ENCODE data around the gene NHEJ1. TPM values are rescaled to one million over a fixed set of nuclear protein-coding genes. Genes with fewer than 3 reads are reported as not detected.

The NHEJ1 gene
- total and polyA plus RNA-seq, 2 of the 13 experiments (the other 11 are each of a cell fraction or from before 2014, with no cell fraction given): 30.0 to 30.7 TPM

DNA sequence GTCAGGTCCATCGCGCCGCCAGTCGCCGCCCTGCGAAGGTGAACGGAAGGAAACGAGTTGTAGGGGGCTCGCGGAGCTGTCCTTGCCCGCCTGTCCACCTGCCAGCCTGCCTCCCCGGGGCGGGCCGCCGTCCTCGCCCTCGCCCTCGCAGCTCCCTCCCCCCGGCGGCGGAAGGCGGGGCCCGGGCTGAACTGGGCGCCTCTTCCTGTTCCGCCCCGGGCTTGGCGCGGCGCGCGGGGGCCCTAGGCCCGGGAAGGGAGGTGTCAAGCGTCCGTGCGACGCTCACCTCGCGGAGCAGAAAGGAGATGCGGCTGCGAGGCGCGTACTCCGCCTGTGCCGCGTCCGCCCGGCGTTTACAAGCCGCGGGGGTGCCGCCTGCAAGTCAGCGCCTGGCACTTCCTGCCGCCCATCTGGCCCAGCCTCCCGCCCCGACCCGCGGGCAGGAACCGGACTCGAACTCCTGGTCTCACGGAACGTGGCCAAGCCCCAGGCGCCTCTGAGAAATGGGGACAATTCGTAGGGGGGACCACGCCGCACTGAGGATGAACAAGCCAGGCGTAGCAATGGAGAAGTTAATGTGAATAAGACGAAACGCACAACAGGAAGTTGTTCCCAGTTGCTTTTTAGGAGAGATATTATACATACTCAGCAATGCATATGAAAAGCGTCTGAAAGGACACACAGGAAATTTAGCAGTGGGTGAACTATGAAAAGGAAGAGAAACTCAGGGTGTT lies 16.4 kb upstream of the NHEJ1 start, which contains the start of gene CNPPD1 (continued):
- peak; percentile 96 for TF ChIP-seq ELF4 (CRISPR knock-in tag; IDR thresholded peaks at IDR 0.05; ENCODE audit: borderline replicate concordance)
- TF ChIP-seq SIN3A (IDR thresholded peaks at IDR 0.05; ENCODE audit: borderline replicate concordance, low read depth, low read length): no peak; the same call in none of the 2 replicates
- TF ChIP-seq HDAC6 (IDR thresholded peaks at IDR 0.05; ENCODE audit: low read depth, low read length): no peak
- TF ChIP-seq BCL6 (CRISPR knock-in tag; IDR thresholded peaks at IDR 0.05): peak; percentile 64
- peak; percentile 98 for TF ChIP-seq ZNF547 (CRISPR knock-in tag; IDR thresholded peaks at IDR 0.05)
- no peak; the same call in 1 of the 2 replicates for TF ChIP-seq GTF3A (CRISPR knock-in tag; conservative IDR thresholded peaks at IDR 0.05)
- 0 out of 2 replicates have a peak, but pooled peaks have one; percentile 57 for TF ChIP-seq RFXANK (CRISPR knock-in tag; IDR thresholded peaks at IDR 0.05)
- peak; percentile 91; the same call in 1 of the 2 replicates for TF ChIP-seq MXD4 (CRISPR knock-in tag; IDR thresholded peaks at IDR 0.05)
- TF ChIP-seq, protein P1, sequence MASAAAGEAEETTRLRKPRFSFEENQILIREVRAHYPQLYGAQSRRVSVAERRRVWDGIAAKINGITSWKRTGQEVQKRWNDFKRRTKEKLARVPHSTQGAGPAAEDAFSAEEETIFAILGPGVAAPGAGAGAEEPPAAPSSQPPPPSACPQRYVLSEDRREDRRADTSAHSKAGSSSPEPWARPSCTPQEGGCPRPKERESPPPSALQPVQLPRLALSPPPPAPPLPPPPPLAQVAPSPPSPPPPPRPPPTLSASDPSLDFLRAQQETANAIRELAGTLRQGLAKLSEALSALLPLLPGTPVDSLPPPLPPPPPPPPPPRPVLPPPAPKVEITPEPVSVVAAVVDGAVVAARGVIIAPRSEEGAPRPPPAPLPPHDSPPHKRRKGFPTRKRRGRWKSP (CRISPR knock-in tag; IDR thresholded peaks at IDR 0.05): peak; percentile 91
- TF ChIP-seq ZSCAN21 (CRISPR knock-in tag; IDR thresholded peaks at IDR 0.05; ENCODE audit: borderline replicate concordance): peak; percentile 98
- peak; percentile 95 for TF ChIP-seq ZNF629 (CRISPR knock-in tag; conservative IDR thresholded peaks at IDR 0.05)
- TF ChIP-seq, protein P2, sequence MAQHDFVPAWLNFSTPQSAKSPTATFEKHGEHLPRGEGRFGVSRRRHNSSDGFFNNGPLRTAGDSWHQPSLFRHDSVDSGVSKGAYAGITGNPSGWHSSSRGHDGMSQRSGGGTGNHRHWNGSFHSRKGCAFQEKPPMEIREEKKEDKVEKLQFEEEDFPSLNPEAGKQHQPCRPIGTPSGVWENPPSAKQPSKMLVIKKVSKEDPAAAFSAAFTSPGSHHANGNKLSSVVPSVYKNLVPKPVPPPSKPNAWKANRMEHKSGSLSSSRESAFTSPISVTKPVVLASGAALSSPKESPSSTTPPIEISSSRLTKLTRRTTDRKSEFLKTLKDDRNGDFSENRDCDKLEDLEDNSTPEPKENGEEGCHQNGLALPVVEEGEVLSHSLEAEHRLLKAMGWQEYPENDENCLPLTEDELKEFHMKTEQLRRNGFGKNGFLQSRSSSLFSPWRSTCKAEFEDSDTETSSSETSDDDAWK (CRISPR knock-in tag; IDR thresholded peaks at IDR 0.05): no peak
- TF ChIP-seq KLF13 (CRISPR knock-in tag; IDR thresholded peaks at IDR 0.05): no peak
- TF ChIP-seq KDM5A (IDR thresholded peaks at IDR 0.05; ENCODE audit: borderline replicate concordance, low read length): no peak
- TF ChIP-seq EZH2 (conservative IDR thresholded peaks at IDR 0.05; ENCODE audit: low read depth, low read length): no peak
- TF ChIP-seq NFIB (CRISPR knock-in tag; IDR thresholded peaks at IDR 0.05; ENCODE audit: borderline replicate concordance): no peak
- peak; percentile 27 for TF ChIP-seq CEBPG (CRISPR knock-in tag; IDR thresholded peaks at IDR 0.05)
- TF ChIP-seq, protein P3, sequence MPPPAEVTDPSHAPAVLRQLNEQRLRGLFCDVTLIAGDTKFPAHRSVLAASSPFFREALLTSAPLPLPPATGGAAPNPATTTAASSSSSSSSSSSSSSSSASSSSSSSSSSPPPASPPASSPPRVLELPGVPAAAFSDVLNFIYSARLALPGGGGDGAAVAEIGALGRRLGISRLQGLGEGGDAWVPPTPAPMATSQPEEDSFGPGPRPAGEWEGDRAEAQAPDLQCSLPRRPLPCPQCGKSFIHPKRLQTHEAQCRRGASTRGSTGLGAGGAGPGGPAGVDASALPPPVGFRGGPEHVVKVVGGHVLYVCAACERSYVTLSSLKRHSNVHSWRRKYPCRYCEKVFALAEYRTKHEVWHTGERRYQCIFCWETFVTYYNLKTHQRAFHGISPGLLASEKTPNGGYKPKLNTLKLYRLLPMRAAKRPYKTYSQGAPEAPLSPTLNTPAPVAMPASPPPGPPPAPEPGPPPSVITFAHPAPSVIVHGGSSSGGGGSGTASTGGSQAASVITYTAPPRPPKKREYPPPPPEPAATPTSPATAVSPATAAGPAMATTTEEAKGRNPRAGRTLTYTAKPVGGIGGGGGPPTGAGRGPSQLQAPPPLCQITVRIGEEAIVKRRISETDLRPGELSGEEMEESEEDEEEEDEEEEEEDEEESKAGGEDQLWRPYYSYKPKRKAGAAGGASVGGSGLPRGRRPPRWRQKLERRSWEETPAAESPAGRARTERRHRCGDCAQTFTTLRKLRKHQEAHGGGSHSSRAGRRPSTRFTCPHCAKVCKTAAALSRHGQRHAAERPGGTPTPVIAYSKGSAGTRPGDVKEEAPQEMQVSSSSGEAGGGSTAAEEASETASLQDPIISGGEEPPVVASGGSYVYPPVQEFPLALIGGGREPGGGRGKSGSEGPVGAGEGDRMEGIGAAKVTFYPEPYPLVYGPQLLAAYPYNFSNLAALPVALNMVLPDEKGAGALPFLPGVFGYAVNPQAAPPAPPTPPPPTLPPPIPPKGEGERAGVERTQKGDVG (CRISPR knock-in tag; IDR thresholded peaks at IDR 0.05; ENCODE audit: borderline replicate concordance): no peak
- TF ChIP-seq TARDBP (CRISPR knock-in tag; IDR thresholded peaks at IDR 0.05): peak; percentile 93
- peak; percentile 94 for TF ChIP-seq ZNF564 (CRISPR knock-in tag; IDR thresholded peaks at IDR 0.05)
- no peak for TF ChIP-seq NBN (conservative IDR thresholded peaks at IDR 0.05)
- TF ChIP-seq DNMT1 (CRISPR knock-in tag; IDR thresholded peaks at IDR 0.05): peak; percentile 94
- no peak for TF ChIP-seq CREB1 (IDR thresholded peaks at IDR 0.05)
- TF ChIP-seq CREB1 (CRISPR knock-in tag; IDR thresholded peaks at IDR 0.05): no peak
- peak; percentile 98 for TF ChIP-seq EED (CRISPR knock-in tag; IDR thresholded peaks at IDR 0.05)
- peak; percentile 71 for TF ChIP-seq NCOA2 (CRISPR knock-in tag; IDR thresholded peaks at IDR 0.05)
- peak; percentile 69 for TF ChIP-seq PITX1 (CRISPR knock-in tag; IDR thresholded peaks at IDR 0.05)
- TF ChIP-seq RAD21 (CRISPR knock-in tag; IDR thresholded peaks at IDR 0.05): peak; percentile 80

Data from HepG2 (cell line).